ENCODE measurements around the gene MGARP.

- no peak for TF ChIP-seq CTCF (IDR thresholded peaks at IDR 0.05; ENCODE audit: insufficient read depth, low read depth, low read length)
- TF ChIP-seq EZH2 (IDR thresholded peaks at IDR 0.05; ENCODE audit: insufficient read depth, low read length) = no peak
Observed at GRCh38 chr4:139297001-139297410, 17.0 kb upstream of the MGARP start.
